Measurements from ENCODE around the gene ATP11B. TPM values are rescaled to one million over a fixed set of nuclear protein-coding genes. Genes with fewer than 3 reads are reported as not detected.
"Not testable (repeated sequence)": the region's sequence is repeated elsewhere in the genome, so short reads cannot be mapped to it uniquely, and the experiment has no call there.

The ATP11B gene
- total RNA-seq, 1 donor from 2014 or later, result 42.8 TPM

GRCh38 chr3:182821221-182821981 is 28.1 kb downstream of the ATP11B start:
- no peaks in the 10 kb centered on the region for H3K4me1 Mint-ChIP-seq (ENCODE audit: low read depth, unreplicated experiment)
- no peak overlapping the region for H3K4me3 ChIP-seq (ENCODE audit: insufficient read depth, low read depth, low read length)
- H3K36me3 ChIP-seq (ENCODE audit: insufficient read depth, low read length), result no peaks in the 10 kb centered on the region
- H3K27me3 Mint-ChIP-seq (ENCODE audit: low read depth, unreplicated experiment), result no peaks in the 10 kb centered on the region
- peaks cover 52% of the 10 kb centered on the region for H3K79me2 ChIP-seq (ENCODE audit: insufficient read depth, low read length)
- no peak overlapping the region for H3K27ac ChIP-seq (ENCODE audit: low read depth, low read length)
- DNase-seq (ENCODE audit: low read depth) (no peak), FAIRE-seq (no peak)
- no peak overlapping the region for H3K9ac ChIP-seq (ENCODE audit: low read length)
- no peaks in the 10 kb centered on the region for H3K27me3 ChIP-seq (ENCODE audit: insufficient read depth, low read length)
- H3K9me3 Mint-ChIP-seq (ENCODE audit: unreplicated experiment), result no peaks in the 10 kb centered on the region
- H3K4me3 Mint-ChIP-seq (ENCODE audit: unreplicated experiment), result no peak overlapping the region
- peaks cover 8% of the 10 kb centered on the region for H3K36me3 Mint-ChIP-seq (ENCODE audit: low read depth, unreplicated experiment)
- TF ChIP-seq EZH2 (IDR thresholded peaks at IDR 0.05; ENCODE audit: insufficient read depth, low read length), result no peak
- TF ChIP-seq CTCF (IDR thresholded peaks at IDR 0.05; ENCODE audit: insufficient read depth, low read depth, low read length), result no peak
- no peak overlapping the region for H3K4me2 ChIP-seq (ENCODE audit: low read length)
- peaks cover 19% of the 10 kb centered on the region for H4K20me1 ChIP-seq (ENCODE audit: insufficient read depth, low read length)
- no peak overlapping the region for H2AFZ ChIP-seq (ENCODE audit: low read depth, low read length)
- H3K4me1 ChIP-seq (ENCODE audit: insufficient read depth, low read length), result no peaks in the 10 kb centered on the region
- no peaks in the 10 kb centered on the region for H3K9me3 ChIP-seq (ENCODE audit: insufficient read depth, low read depth, low read length)
- H3K27ac Mint-ChIP-seq (ENCODE audit: unreplicated experiment), result no peak overlapping the region

DNA sequence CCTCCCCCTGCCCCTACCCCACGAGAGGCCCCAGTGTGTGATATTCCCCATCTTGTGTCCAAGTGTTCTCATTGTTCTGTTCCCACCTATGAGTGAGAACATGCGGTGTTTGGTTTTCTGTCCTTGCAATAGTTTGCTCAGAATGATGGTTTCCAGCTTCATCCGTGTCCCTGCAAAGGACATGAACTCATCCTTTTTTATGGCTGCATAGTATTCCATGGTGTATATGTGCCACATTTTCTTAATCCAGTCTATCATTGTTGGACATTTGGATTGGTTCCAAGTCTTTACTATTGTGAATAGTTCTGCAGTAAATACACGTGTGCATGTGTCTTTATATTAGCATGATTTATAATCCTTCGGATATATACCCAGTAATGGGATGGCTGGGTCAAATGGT is 29.0 kb downstream of the ATP11B start:
- H3K4me2 ChIP-seq (ENCODE audit: low read length); H3K4me1 ChIP-seq (ENCODE audit: insufficient read depth, low read length); FAIRE-seq; DNase-seq (ENCODE audit: low read depth); H3K27me3 Mint-ChIP-seq (ENCODE audit: low read depth, unreplicated experiment); H3K27ac ChIP-seq (ENCODE audit: low read depth, low read length); H3K4me1 Mint-ChIP-seq (ENCODE audit: low read depth, unreplicated experiment); H3K27ac Mint-ChIP-seq (ENCODE audit: unreplicated experiment); H3K9me3 Mint-ChIP-seq (ENCODE audit: unreplicated experiment); H3K9me3 ChIP-seq (ENCODE audit: insufficient read depth, low read depth, low read length); H2AFZ ChIP-seq (ENCODE audit: low read depth, low read length); H3K4me3 ChIP-seq (ENCODE audit: insufficient read depth, low read depth, low read length); H3K27me3 ChIP-seq (ENCODE audit: insufficient read depth, low read length); H3K36me3 ChIP-seq (ENCODE audit: insufficient read depth, low read length); H3K4me3 Mint-ChIP-seq (ENCODE audit: unreplicated experiment); H3K36me3 Mint-ChIP-seq (ENCODE audit: low read depth, unreplicated experiment); H3K9ac ChIP-seq (ENCODE audit: low read length): not testable (repeated sequence)
- Histone ChIP-seq H3K79me2 (ENCODE audit: insufficient read depth, low read length) (peaks cover 55% of the 10 kb centered on the region), H4K20me1 (ENCODE audit: insufficient read depth, low read length) (peaks cover 22% of the 10 kb centered on the region)

DNA sequence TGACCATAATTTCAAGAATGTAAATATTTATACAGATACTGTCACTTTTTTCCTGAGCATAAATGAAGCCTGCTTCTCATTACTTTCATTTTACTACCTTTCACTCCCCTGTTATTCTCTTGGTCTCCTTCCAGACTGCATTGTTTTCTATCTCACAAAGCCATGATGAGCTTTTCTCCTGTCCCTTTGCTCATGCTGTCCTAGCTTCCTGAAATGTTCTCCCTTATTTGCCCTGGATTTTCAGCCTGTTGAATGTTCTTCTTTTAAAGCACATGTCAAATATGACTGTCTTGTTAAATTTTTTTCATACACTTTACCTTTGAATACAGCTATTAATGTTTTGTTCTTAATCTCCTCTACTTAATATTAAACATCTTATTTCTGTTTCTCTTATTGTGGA is 31.7 kb downstream of the ATP11B start:
- H4K20me1 ChIP-seq (ENCODE audit: insufficient read depth, low read length), result peaks cover 17% of the 10 kb centered on the region
- H2AFZ ChIP-seq (ENCODE audit: low read depth, low read length), result no peak overlapping the region
- peaks cover 8% of the 10 kb centered on the region for H3K36me3 Mint-ChIP-seq (ENCODE audit: low read depth, unreplicated experiment)
- H3K79me2 ChIP-seq (ENCODE audit: insufficient read depth, low read length), result peaks cover 35% of the 10 kb centered on the region
- H3K9ac ChIP-seq (ENCODE audit: low read length), result no peak overlapping the region
- H3K9me3 ChIP-seq (ENCODE audit: insufficient read depth, low read depth, low read length), result no peaks in the 10 kb centered on the region
- no peaks in the 10 kb centered on the region for H3K27me3 ChIP-seq (ENCODE audit: insufficient read depth, low read length)
- no peaks in the 10 kb centered on the region for H3K4me1 ChIP-seq (ENCODE audit: insufficient read depth, low read length)
- H3K4me3 ChIP-seq (ENCODE audit: insufficient read depth, low read depth, low read length), result no peak overlapping the region
- H3K9me3 Mint-ChIP-seq (ENCODE audit: unreplicated experiment), result no peaks in the 10 kb centered on the region
- H3K36me3 ChIP-seq (ENCODE audit: insufficient read depth, low read length), result no peaks in the 10 kb centered on the region
- H3K27ac ChIP-seq (ENCODE audit: low read depth, low read length), result no peak overlapping the region
- no peak overlapping the region for H3K27ac Mint-ChIP-seq (ENCODE audit: unreplicated experiment)
- H3K4me2 ChIP-seq (ENCODE audit: low read length), result no peak overlapping the region
- TF ChIP-seq EZH2 (IDR thresholded peaks at IDR 0.05; ENCODE audit: insufficient read depth, low read length) (no peak), CTCF (IDR thresholded peaks at IDR 0.05; ENCODE audit: insufficient read depth, low read depth, low read length) (no peak)
- no peaks in the 10 kb centered on the region for H3K4me1 Mint-ChIP-seq (ENCODE audit: low read depth, unreplicated experiment)
- no peak overlapping the region for H3K4me3 Mint-ChIP-seq (ENCODE audit: unreplicated experiment)
- no peak for DNase-seq (ENCODE audit: low read depth)
- no peak for FAIRE-seq
- no peaks in the 10 kb centered on the region for H3K27me3 Mint-ChIP-seq (ENCODE audit: low read depth, unreplicated experiment)
